Heart right ventricle (tissue), 16 donors: Measurements from ENCODE around the gene UBAC2. TPM values are rescaled to one million over a fixed set of nuclear protein-coding genes. Genes with fewer than 3 reads are reported as not detected.

Experiments used
- ATAC-seq, 8 donors: fragments of 200-7000 bp; cut with Tn5 transposase; one replicate each; pipeline ENCODE4 v1.9.1; 2020; ENCODE audit warnings: mild to moderate bottlenecking in 8 of 8, moderate library complexity in 8 of 8, moderate number of reproducible peaks in 1 of 8
- DNase-seq, 2 donors: peaks; one replicate each; pipeline ENCODE4 v3.0.0-alpha.2; 2020
- H3K27ac ChIP-seq, 10 donors: fragments of 200-600 bp; sonication (generic) in 2 of 10; one replicate each; pipeline versions ENCODE4 v1.5.0 to v1.8.0; 2020 to 2022; ENCODE audit warnings: mild to moderate bottlenecking in 3 of 10
- H3K27me3 ChIP-seq, 7 donors: fragments of 200-600 bp; one replicate each; pipeline ENCODE4 v1.8.0; 2021 to 2022; ENCODE audit warnings: mild to moderate bottlenecking in 2 of 7
- H3K36me3 ChIP-seq, 9 donors: fragments of 200-600 bp; sonication (generic) in 1 of 9; one replicate each; pipeline versions ENCODE4 v1.5.0 to v1.8.0; 2020 to 2022; ENCODE audit warnings: mild to moderate bottlenecking in 2 of 9
- H3K4me1 ChIP-seq, 9 donors: fragments of 200-600 bp; sonication (generic) in 1 of 9; one replicate each; pipeline versions ENCODE4 v1.5.0 to v1.8.0; 2020 to 2022; ENCODE audit warnings: mild to moderate bottlenecking in 4 of 9
- H3K4me3 ChIP-seq, 10 donors: fragments of 200-600 bp; sonication (generic) in 2 of 10; one replicate each; pipeline versions ENCODE4 v1.5.0 to v1.8.0; 2020 to 2022; ENCODE audit warnings: mild to moderate bottlenecking in 7 of 10, moderate library complexity in 2 of 10
- H3K9me3 ChIP-seq, 11 donors: fragments of 200-600 bp in 10 of 11; sonication (generic) in 2 of 11; one replicate each; pipeline versions ENCODE4 v1.5.0 to v1.8.0; 2013 to 2022; ENCODE audit warnings: mild to moderate bottlenecking in 2 of 11, control low read depth in 1 of 11, moderate library complexity in 1 of 11
- CTCF ChIP-seq, 9 donors: fragments of 200-600 bp; sonication (generic) in 2 of 9; IDR thresholded peaks; one replicate each; pipeline versions ENCODE4 v1.5.0 to v1.8.0; 2021 to 2022; ENCODE audit warnings: antibody characterized with exemption in 9 of 9, mild to moderate bottlenecking in 5 of 9, moderate library complexity in 1 of 9
- WGBS, 2 donors: extraction: QIAGEN DNeasy Blood & Tissue Kit; methylation state at CpG; one replicate each; pipeline ENCODE4 v1.1.7; 2013; ENCODE audit warnings: inconsistent platforms in 1 of 2; 5-methylcytosine and 5-hydroxymethylcytosine counted together
- intact Hi-C, 10 donors: fragments of 100-400 bp; cut with DNase I; formaldehyde crosslinking; loops; one replicate each; pipeline versions ENCODE4 v1.11.1 to v1.14.2; 2022
- polyA plus RNA-seq, 2 donors: library from polyadenylated mRNA; stranded (reverse); fragments of 200-250 nt; gene quantifications; one replicate each; pipeline ENCODE4 v1.2.3, GENCODE V29; 2013
- total RNA-seq, 10 donors: library from RNA; stranded (reverse); fragmentation: NEBNext Ultra II Directional in 3 of 10; extraction: Animal tissue kit (Norgen Biotek cat#: 25700) in 3 of 10; gene quantifications; one replicate each; pipeline versions ENCODE4 v1.2.1 to v1.2.4, GENCODE V29; 2021 to 2023
- donor health status: Arrhythmogenic right ventricular cardiomyopathy.
- donor health status: ischemic (EF 13 %, LVEDD 7.1; RV severe dilation, severe dysfunction).
- donor health status: healthy with polysubstance abuse.
- donor health status: DM: no; HTN: yes; CAD: no.
- donor health status: DM: no; HTN: no; CAD: no.
- donor health status: ischemic (EF 25% LVEDD 6.9; RV normal size, moderate dysfunction).
- donor health status: ischemic (EF 25% LVEDD 5.7; RV mildly dilated, moderate dysfunction).
- donor health status: healthy.
- donor health status: DM: yes; HTN: yes; CAD: no.
- donor health status: Ischemic cardiomyopathy.
- donor health status: ischemic (EF 35%, LVEDD 5.7; RV mildly dilated, moderate dysfunction).
- donor health status: nonischemic (EF 11% LVEDD 7.7; RV severe dilation, severe dysfunction).
- donor health status: DM: yes; HTN: yes; CAD: no.
- donor health status: PGD.
- donor health status: ischemic (EF 29% LVEDD 5.4; RV normal size, mild dysfunction).
- donor health status: nonischemic (EF 23%, LVEDD 6.1; RV moderate dilation, normal function).

The UBAC2 gene
- total and polyA plus RNA-seq, 12 donors = 31.8 to 60.4 (median 47.0) TPM

- Histone ChIP-seq H3K27ac (no peak overlapping the region), H3K9me3 (peaks cover 0 to 3% (median 0%) of the 10 kb centered on the region in 11 donors), H3K4me3 (no peak overlapping the region), H3K4me1 (peaks cover 0 to 9% (median 0%) of the 10 kb centered on the region in 9 donors), H3K36me3 (peaks cover 0 to 43% (median 8%) of the 10 kb centered on the region in 9 donors), H3K27me3 (no peaks in the 10 kb centered on the region)
- no peak for DNase-seq
- 93 to 95% methylated on average over 5 of the region's 5 CpGs for WGBS, 2 donors
- TF ChIP-seq CTCF (IDR thresholded peaks at IDR 0.05) = no peak
- intact Hi-C loops = no loop called here
- no peak for ATAC-seq
These were observed 50.5 kb downstream of the UBAC2 start for GRCh38 chr13:99250982-99251825.

GRCh38 chr13:99251921-99252320 lies 51.3 kb downstream of the UBAC2 start:
- no peak for TF ChIP-seq CTCF (IDR thresholded peaks at IDR 0.05)
- intact Hi-C loops = no loop called here
- peaks cover 0 to 36% (median 8%) of the 10 kb centered on the region in 9 donors for H3K36me3 ChIP-seq
- peaks cover 0 to 16% (median 2%) of the 10 kb centered on the region in 9 donors for H3K4me1 ChIP-seq
- WGBS, 2 donors = 91 to 94% methylated on average over 4 of the region's 4 CpGs
- no peaks in the 10 kb centered on the region for H3K27me3 ChIP-seq
- H3K9me3 ChIP-seq = peaks cover 0 to 3% (median 0%) of the 10 kb centered on the region in 11 donors
- DNase-seq = no peak
- H3K4me3 ChIP-seq = no peak overlapping the region
- no peak for ATAC-seq
- no peak overlapping the region for H3K27ac ChIP-seq

GRCh38 chr13:99254830-99255229 lies 54.2 kb downstream of the UBAC2 start:
- no peak overlapping the region for H3K27ac ChIP-seq
- H3K4me1 ChIP-seq = peaks cover 0 to 44% (median 4%) of the 10 kb centered on the region in 9 donors
- TF ChIP-seq CTCF (IDR thresholded peaks at IDR 0.05) = no peak
- ATAC-seq = no peak
- intact Hi-C loops = no loop called here
- H3K27me3 ChIP-seq = no peaks in the 10 kb centered on the region
- 89 to 90% methylated on average over 14 of the region's 14 CpGs for WGBS, 2 donors
- H3K4me3 ChIP-seq = no peak overlapping the region
- peaks cover 0 to 30% (median 8%) of the 10 kb centered on the region in 9 donors for H3K36me3 ChIP-seq
- H3K9me3 ChIP-seq = no peaks in the 10 kb centered on the region
- no peak for DNase-seq

GRCh38 chr13:99255271-99255670 lies 54.6 kb downstream of the UBAC2 start:
- no peak for TF ChIP-seq CTCF (IDR thresholded peaks at IDR 0.05)

More at GRCh38 chr13:99255271-99255670, 54.6 kb downstream of the UBAC2 start:
- DNase-seq = no peak
- no peaks in the 10 kb centered on the region for H3K9me3 ChIP-seq
- 80 to 83% methylated on average over 10 of the region's 10 CpGs for WGBS, 2 donors
- no peak overlapping the region for H3K27ac ChIP-seq
- intact Hi-C loops = no loop called here
- H3K27me3 ChIP-seq = no peaks in the 10 kb centered on the region
- H3K36me3 ChIP-seq = peaks cover 0 to 32% (median 8%) of the 10 kb centered on the region in 9 donors
- H3K4me1 ChIP-seq = peaks cover 0 to 44% (median 4%) of the 10 kb centered on the region in 9 donors
- no peak for ATAC-seq
- H3K4me3 ChIP-seq = no peak overlapping the region
